H1 (cell line): ENCODE data around the gene DHX36. TPM values are rescaled to one million over a fixed set of nuclear protein-coding genes. Genes with fewer than 3 reads are reported as not detected.

Source experiments
- BCL11A ChIP-seq, 2 experiments: IDR thresholded peaks; one replicate each; pipeline ENCODE4 v1.6.1; 2011; ENCODE audit warnings: low read depth in 2 of 2, low read length in 2 of 2, mild to moderate bottlenecking in 2 of 2
- KDM5A ChIP-seq: fragments of 200-600 bp; IDR thresholded peaks from 2 replicates; pipeline ENCODE4 v1.7.1; 2012; ENCODE audit warnings: mild to moderate bottlenecking, low read length, inconsistent platforms, mixed read lengths
- MAFK ChIP-seq: IDR thresholded peaks from 2 replicates; pipeline ENCODE4 v1.6.1; 2012; ENCODE audit warnings: low read depth, mild to moderate bottlenecking, improper control_type of control experiment, low read length
- NANOG ChIP-seq: IDR thresholded peaks from 2 replicates; pipeline ENCODE4 v1.6.1; 2011; ENCODE audit warnings: low read length, low read depth, mild to moderate bottlenecking, inconsistent platforms; ENCODE audit not compliant: insufficient read depth, poor library complexity, severe bottlenecking
- SP1 ChIP-seq: IDR thresholded peaks from 2 replicates; pipeline ENCODE4 v1.6.1; 2011; ENCODE audit warnings: low read depth, low read length
- SP2 ChIP-seq: IDR thresholded peaks from 2 replicates; pipeline ENCODE4 v1.6.1; 2012; ENCODE audit warnings: mild to moderate bottlenecking, low read length, inconsistent platforms
- USF2 ChIP-seq: IDR thresholded peaks from 2 replicates; pipeline ENCODE4 v1.6.1; 2011; ENCODE audit warnings: low read length, improper control_type of control experiment
- polyA plus RNA-seq, 7 experiments: library from polyadenylated mRNA; depleted of rRNA in 3 of 7; stranded (reverse) in 5 of 7; unstranded in 2 of 7; fragments of >200 nt in 5 of 7; fragments of 200-250 nt in 2 of 7; gene quantifications; 1 replicate in 5 of 7; 2 replicates in 1 of 7; 4 replicates in 1 of 7; pipeline versions ENCODE4 v1.2.1 to v1.2.3, GENCODE V29; 2011 to 2013; ENCODE audit warnings: missing spikeins in 2 of 7, mixed read lengths in 2 of 7
- total RNA-seq: library from RNA; stranded (reverse); fragmentation: NEBNext Ultra II Directional; extraction: Animal tissue kit (Norgen Biotek cat#: 25700); gene quantifications from 2 replicates; pipeline ENCODE4 v1.2.1, GENCODE V29; 2021

The DHX36 gene
- total and polyA plus RNA-seq, 2 of the 8 experiments (the other 6 are each of a cell fraction or from before 2014, with no cell fraction given), result 44.9 to 131 TPM

GRCh38 chr3:154301561-154301960, 22.7 kb downstream of the DHX36 start (continued):
- no peak for TF ChIP-seq MAFK
- TF ChIP-seq NANOG, result no peak
- no peak for TF ChIP-seq USF2
- no peak for TF ChIP-seq SP1
- no peak for TF ChIP-seq BCL11A (IDR thresholded peaks at IDR 0.05; ENCODE audit: low read depth in 2 of 2, low read length in 2 of 2)
- no peak for TF ChIP-seq SP2
- no peak for TF ChIP-seq KDM5A
